NCI-H2081 treated with DMSO at 0.1 percent for 48 hours (cell line): ENCODE measurements around the gene ZNF423.
"Not testable (repeated sequence)": the region's sequence is repeated elsewhere in the genome, so short reads cannot be mapped to it uniquely, and the experiment has no call there.

Experiments used
- DNase-seq: peaks from one replicate; lab custom pipeline; 2025; lab: John Stamatoyannopoulos, UW

Gene ZNF423

GRCh38 chr16:49581630-49582298 lies 274.1 kb downstream of the ZNF423 start:
- DNase-seq = no peak

- no peak for DNase-seq
Observed at GRCh38 chr16:49580751-49581303, 275.1 kb downstream of the ZNF423 start.

GRCh38 chr16:49578435-49579024 lies 277.4 kb downstream of the ZNF423 start:
- DNase-seq = no peak

GRCh38 chr16:49578018-49578417 lies 277.9 kb downstream of the ZNF423 start:
- no peak for DNase-seq

GRCh38 chr16:49576941-49577340 lies 279.0 kb downstream of the ZNF423 start:
- DNase-seq = no peak

- no peak for DNase-seq
Observed at GRCh38 chr16:49576173-49576494, 279.8 kb downstream of the ZNF423 start.

- no peak for DNase-seq
Observed at GRCh38 chr16:49575346-49576172, 280.4 kb downstream of the ZNF423 start.

GRCh38 chr16:49574826-49575225 lies 281.1 kb downstream of the ZNF423 start:
- DNase-seq = no peak

- no peak for DNase-seq
Observed at GRCh38 chr16:49567950-49568349, 288.0 kb downstream of the ZNF423 start.

- DNase-seq = no peak
Observed at GRCh38 chr16:49566432-49566831, 289.5 kb downstream of the ZNF423 start.

GRCh38 chr16:49564496-49565229 lies 291.2 kb downstream of the ZNF423 start:
- DNase-seq = no peak

GRCh38 chr16:49563666-49564065 lies 292.2 kb downstream of the ZNF423 start:
- DNase-seq = no peak

GRCh38 chr16:49562894-49563293 lies 293.0 kb downstream of the ZNF423 start:
- DNase-seq = not testable (repeated sequence)

- DNase-seq = no peak
Observed at GRCh38 chr16:49562228-49562627, 293.7 kb downstream of the ZNF423 start.

- no peak for DNase-seq
Observed at GRCh38 chr16:49560004-49560830, 295.7 kb downstream of the ZNF423 start.

GRCh38 chr16:49559242-49559641 lies 296.7 kb downstream of the ZNF423 start:
- no peak for DNase-seq

- no peak for DNase-seq
Observed at GRCh38 chr16:49558451-49558850, 297.5 kb downstream of the ZNF423 start.

GRCh38 chr16:49556606-49557446 lies 299.1 kb downstream of the ZNF423 start:
- no peak for DNase-seq

GRCh38 chr16:49556249-49556605 lies 299.7 kb downstream of the ZNF423 start:
- no peak for DNase-seq

GRCh38 chr16:49554681-49555080 lies 301.2 kb downstream of the ZNF423 start:
- DNase-seq = no peak
